GM21529 (cell line): Measurements from ENCODE around the gene CRTC2.

ENCODE experiments used
- ATAC-seq: cut with Tn5 transposase; IDR thresholded peaks from one replicate; pipeline ENCODE4 v1.9.1; 2021; ENCODE audit not compliant: unreplicated experiment

Gene CRTC2

DNA sequence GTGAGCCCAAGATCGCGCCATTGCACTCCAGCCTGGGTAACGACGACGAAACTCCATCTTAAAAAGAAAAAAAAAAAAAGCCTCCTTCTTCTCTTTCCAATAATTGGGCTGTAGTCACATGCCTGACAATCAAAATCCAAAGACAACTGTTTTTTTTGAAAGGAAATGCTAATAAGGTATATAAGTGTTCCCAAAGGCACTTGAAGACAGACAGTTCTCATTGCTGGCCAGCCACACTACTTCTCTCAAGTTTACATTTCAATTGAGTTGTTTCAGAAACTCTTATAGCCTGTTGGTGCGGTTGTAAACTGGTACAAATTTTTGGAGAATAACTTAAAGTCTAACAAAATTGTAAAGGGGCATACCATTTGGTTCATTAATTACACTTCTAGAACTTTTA lies 58.9 kb downstream of the CRTC2 start:
- no peak for ATAC-seq
